GM19043 (cell line): ENCODE data around the gene ELOVL3.

Experiments used
- ATAC-seq: cut with Tn5 transposase; IDR thresholded peaks from one replicate; pipeline ENCODE4 v1.9.1; 2021; ENCODE audit warnings: low read depth; ENCODE audit not compliant: unreplicated experiment

Gene ELOVL3

DNA sequence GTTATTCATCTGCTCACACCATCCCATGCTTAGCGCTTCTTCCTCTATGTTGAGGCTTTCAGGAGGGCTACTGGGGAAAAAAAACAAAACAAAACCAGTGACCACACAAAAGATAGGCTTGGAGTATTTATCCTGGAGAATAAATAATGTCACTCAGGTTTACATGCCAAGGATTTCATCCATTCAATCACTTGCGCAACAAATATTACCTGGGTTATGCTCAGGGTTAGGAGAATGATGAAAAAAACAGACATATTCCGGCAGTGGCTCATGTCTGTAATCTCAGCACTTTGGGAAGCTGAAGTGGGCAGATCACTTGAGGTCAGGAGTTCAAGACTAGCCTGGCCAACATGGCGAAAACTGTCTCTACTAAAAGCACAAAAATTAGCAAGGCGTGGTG, 3.3 kb upstream of the ELOVL3 start:
- no peak for ATAC-seq

DNA sequence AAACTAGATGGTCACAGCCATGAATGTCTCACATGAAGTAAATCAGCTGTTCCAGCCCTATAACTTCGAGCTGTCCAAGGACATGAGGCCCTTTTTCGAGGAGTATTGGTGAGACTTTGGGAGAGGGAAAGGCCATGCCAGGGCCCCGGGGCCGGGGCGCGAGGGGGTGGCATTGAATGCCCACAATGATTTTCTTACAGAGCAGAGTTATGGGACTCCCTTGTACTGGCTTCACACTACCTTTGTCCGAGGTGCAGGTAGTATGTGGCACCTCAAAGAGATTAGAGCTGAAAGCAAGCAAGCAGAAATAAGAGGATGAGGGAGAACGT, 407 bp downstream of the ELOVL3 start:
- no peak for ATAC-seq

DNA sequence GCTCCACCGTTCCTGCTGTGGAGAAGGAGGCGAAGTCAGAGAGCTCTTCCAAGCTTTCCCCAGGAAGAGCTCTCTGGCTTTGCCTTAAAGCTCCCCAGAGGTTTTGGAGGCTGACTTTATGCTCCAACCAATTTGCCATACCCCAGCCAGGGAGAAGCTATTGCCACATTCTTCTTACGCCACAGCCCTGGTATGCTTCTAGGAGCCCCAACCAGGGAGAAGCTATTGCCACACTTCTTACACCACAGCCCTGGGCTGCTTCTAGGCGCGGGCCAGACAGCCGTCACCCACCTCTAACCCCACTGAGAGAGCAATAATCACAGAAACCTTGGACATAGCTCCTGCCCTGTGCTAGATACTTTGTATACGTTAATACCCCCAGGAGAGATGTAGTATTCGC, 951 bp downstream of the ELOVL3 start:
- no peak for ATAC-seq

DNA sequence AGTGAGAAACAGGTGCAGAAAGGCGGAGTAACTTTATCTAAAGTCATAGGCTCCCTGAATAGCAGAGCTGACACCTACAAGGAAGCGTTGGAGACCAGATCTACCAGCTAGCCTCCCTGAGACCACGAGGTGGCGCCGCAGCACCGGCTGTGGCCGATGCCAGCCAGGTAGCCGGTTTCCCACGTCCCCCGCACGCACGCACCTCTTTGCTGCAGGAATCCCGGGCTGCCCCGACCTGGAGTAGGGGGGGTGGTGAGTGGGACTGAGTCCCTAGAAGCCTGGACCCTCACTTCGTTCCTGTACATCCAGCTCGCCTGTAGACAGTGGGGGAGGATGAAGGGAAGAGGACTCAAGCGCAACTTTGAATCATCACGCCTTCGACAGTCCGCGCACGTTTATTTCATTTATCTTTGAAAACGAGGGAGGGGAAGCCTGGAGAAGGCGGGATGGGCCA, 3.7 kb downstream of the ELOVL3 start:
- ATAC-seq = no peak

DNA sequence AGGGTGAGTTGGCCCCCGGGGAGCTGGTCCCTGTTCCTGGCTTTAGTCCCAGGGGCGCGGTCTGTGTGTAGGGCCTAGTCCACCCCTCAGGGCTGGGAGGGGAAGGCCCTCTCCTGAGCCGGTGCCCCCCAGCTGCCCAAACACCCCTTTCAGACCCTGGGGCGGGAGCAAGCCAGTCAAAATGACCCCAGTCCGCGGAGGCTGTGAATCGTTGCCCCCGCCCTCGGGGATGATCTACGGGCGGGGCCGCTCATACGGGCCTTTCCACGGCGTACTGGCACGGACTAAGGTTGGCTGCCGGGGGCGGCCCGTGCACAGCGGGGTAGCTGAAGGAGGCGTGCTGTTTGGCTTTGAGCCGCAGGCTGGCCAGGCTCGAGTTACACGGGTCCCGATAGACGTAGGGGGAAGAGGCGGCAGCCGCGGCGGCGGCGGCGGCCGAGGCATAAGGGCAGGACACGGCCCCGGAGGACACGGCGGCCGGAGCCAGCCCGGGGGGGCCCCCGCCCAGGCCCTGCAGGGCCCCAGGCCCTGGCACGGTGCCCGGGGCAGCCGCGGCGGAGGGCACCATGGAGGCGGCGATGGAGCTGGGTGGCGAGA, 4.3 kb downstream of the ELOVL3 start:
- ATAC-seq = no peak

DNA sequence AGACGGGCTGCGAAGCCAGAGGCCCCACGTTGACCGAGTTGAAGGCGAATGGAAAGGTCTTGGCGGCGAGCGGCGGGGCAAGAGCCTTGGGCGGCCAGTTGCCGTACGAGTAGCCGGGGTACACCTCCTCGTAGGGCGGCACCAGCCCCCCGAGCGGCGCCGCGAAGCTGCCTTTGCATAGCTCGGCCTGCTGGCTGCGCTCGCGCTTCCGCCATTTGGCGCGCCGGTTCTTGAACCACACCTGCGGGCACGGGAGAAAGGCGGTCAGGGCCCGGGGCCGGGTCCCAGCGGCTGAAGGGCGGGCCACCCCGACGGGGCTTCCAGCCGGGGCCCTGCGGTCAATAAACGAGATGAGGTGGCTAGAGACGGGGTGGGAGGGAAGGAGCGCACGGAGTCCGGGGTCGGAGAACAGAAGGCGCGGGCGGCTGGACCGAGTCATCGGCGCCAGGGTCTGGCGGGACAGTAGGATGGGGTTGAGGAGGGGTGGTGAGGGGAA, 4.8 kb downstream of the ELOVL3 start:
- no peak for ATAC-seq

DNA sequence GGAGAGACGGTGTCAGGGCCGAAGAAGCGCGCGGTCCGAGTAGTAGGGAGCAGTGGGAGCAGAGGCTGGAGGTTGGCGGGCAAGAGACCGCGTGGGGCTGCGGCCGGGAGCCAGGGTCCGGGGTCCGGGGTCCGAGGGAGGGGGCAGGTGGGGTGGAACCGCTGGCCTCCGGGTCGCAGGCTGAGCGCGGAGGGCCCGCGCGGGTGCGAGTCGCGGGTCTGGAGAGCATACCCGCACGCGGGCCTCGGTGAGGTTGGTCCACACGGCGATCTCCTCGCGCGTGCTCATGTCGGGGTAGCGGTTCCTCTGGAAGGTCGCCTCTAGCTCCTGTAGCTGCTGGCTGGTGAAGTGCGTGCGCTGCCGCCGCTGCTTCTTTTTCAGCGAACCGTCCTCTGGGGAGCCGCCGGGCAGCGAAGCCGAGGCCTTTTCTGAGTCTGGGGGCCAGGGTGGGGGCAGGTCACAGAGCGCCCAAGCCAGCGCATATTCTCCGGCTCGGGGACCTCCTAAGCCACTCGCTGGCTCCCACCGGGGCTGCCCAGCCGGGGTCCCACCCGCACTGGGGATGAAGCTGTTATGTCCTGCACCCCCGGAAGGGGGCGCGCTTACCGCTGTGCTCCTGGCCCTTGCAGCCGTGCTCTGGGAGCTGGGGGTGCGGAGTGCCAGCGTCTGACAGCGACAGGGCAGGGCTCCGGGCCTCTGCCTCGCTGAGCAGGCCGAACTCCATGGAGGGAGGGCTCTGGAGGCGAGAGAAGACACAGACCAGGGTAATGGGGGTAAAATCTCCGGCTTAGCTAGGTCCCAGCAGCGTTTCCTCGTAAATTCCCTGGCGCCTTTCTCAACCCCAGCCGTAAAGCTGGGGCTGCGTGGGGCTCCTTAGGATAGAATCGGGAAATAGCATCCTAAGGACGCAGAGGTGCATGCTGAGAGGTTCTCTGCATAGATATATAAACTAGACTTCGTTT, 5.5 kb downstream of the ELOVL3 start:
- ATAC-seq = no peak

DNA sequence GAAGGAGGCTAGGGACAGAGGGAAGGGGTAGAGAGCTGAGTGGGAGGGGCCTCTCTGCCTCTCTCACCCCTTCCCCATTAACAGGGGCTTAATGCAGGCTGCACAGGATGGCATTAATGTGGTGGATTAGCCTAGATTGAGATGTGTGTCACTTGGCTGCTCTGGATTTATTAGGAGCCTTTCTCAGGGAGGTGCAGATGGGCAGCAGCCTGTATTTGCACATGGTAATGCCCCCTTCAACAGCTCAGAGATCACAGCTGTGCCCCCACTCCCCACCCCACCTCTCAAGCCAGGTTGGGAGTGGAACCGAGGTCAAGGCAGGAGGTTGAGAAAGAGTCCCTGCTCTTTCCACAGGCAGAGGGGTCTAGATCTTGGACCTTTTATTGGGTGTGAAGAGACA, 7.9 kb downstream of the ELOVL3 start:
- ATAC-seq = no peak

DNA sequence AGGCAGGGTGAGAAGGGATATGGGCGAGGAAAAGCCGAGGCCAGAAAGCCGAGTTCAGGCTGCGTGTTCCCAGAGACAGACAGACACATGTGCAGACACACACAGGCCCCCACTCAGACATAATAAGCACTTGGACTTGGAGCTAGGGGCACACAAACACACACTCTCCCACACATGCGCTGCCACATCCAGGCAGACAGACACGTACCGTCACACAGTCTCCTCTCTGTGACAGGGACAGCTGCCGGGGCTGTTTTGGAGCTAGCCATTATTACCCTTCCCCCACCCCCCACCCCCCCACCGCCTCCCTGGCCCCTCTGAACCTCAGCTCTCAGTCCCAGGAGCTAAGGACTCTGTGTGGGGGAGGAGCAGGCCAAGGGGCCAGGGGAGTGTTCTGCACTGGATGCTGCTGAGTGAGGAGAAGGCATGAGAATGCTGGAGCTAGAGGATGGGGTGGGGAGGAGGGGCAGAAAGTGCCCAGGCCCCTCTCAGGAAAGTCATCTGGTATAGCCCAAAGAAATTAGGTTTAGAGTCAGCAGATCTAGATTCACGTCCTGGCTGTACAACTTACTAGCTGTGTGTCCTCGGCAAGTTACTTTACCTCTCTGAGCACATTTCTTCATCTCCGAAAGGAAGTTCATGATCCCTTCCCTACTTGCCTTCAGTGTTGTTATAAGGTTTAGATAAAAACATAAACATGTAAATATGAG, 8.9 kb downstream of the ELOVL3 start:
- no peak for ATAC-seq

DNA sequence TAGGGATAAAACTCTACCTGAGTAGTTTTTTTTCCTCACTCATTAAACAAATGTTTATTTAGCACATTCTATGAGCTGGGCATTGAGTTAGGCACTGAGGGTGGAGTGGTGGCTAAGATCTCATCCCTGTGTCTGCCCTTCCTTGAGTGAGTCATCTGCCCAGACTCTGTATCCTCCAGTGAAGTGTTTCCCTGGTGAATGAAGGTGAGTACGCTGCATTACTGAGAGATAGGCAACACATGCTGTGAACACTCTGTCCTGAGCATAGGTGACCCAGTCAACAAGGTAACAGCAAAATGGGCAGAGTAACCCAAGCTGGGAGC, 9.5 kb downstream of the ELOVL3 start:
- no peak for ATAC-seq

DNA sequence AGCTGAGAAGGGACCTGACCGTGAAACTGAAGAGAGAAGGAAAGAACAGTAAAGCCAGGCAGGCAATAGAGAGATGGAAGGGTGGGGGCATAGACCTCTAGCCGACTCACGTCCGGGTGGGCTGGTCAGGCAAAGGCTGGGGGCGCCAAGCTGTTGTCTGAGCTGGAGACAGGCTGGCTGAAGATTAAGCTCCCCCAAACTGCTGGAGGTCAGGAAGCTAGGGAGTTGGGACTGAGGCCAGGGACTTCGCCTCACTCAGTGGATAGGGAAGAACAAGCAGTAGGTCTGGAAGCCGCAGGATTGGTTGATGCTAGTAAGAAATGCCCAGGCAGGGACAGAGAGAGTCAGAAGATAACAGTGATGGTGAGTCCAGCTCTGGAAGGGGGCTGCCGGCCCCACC, 9.9 kb downstream of the ELOVL3 start:
- no peak for ATAC-seq

DNA sequence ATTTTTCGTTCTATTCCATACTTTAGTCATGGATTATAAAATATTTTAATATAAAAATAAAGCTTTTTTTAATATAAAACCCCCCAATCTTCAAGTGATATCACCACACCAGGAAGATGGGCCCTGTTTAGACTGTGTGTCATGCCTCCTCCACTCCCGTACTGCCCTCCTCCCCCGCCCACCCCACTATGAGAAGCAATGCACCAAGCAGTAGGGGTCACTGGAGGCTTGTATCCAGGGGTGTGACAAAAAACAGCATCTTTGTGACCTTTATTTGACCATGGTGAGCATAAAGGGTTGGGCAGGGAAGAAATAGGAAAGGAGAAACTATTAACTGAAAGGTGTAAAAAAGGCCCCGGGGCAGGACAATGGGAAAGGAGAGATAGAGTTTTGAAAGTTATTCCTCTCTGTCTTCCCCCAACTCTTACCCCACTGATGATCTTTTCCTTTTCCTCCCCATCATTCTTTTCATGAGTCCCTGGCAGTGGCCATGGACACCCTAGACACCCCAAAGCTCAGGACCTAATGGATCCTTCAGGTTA, 11.7 kb downstream of the ELOVL3 start:
- ATAC-seq = no peak

DNA sequence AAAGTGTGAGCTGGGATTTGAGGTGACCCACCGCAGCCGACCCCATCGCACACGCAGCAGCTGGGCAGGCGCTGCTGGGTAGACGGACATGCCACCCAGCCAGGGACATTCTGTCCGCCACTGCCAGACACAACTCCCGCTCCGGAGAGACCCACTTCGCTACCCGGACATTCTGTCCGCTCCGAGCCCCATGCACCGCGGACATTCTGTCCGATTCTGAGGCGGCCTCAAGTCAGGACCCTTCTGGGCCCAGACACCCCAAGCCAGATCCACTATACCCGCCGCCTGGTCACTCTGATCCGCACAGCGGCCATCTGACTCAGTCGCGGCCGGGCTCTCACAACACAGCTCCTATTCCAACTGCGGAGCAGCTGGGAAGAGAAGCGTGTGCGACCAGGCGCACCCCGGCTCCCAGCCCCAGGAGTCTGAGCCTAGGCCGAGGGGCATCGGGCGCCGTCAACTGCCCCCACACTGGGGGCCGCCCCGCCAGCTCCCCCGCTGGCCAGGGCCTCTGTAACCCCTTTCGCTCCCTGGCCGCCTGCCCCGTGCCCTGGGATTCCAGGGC, 14.4 kb downstream of the ELOVL3 start:
- ATAC-seq = no peak

DNA sequence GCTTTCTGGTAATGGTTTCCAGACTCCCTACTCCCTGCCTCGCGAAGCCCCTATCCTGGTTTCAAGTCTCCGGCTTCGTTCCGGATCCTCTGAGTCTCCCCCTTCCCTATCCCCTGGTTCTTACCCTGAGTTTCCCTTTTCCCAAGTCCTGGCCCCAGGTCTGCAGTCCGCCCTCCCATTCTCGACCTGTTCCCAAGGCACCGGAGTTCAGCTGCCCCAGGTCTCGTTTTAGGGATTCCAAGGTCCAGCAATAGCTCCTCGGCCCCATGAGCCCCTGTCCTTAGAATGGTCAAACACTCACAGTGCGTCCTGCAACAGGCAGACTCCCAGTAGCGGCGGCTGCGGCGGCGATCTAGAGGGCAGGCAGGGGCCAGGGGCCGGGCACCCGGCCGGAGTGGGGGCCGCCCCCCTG, 14.9 kb downstream of the ELOVL3 start:
- no peak for ATAC-seq

DNA sequence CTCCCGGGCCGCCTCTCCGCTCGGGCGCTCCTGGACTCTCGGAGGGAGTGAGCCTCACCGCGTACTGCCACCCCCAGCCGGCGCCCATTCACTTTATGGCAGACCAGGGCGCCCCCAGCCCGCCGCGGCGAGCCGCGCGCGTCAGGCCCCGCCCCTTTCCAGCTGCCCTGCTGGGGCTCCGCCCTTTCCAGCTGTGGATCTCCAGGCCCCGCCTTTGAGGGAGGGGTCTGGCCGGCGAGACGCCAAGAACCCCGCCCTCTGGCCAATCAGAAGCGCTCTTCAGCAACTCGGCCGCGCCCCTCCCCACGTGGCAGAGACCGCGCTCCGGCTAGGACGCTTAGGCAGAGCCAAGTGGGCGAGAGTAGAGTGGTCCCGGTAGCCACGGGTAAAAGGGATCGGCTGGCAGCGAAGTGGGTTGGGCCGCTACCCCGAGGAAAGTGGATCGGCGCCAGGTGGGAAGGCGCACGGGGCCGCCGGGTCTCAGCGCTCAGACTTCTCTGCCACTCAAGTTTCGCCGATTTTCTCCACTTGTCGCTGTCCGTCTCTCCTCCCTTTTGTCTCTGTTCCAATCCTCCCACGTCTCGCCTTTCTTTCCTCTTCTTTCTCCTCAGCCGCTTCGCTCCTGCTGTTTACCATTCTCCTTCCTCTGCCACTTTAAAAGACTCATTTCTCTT, 15.5 kb downstream of the ELOVL3 start, which contains the start of gene PITX3:
TSS of gene PITX3 (minus strand) at position 69 of the 674 bp plus-strand sequence. CDS start 9,432 bp downstream, outside the sequence.
- ATAC-seq = peak; percentile 42

DNA sequence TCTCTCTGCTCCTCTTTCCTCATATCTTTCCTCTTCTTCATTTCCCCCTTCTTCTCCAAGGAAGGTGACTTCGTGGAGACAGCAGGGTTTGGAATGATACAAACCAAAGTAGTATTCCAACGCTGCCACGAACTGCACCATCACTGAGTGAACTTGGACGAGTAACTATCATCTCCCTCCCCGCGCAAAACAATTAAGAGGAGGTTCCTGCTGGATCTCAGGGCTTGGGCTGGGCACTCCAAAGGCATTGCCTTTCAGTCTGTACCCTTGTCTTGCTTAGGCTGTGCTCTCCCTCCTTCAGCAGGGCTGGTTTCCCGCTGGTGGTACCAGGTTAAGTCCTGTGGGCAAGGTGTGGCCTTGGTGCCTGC, 16.0 kb downstream of the ELOVL3 start:
- ATAC-seq = no peak

DNA sequence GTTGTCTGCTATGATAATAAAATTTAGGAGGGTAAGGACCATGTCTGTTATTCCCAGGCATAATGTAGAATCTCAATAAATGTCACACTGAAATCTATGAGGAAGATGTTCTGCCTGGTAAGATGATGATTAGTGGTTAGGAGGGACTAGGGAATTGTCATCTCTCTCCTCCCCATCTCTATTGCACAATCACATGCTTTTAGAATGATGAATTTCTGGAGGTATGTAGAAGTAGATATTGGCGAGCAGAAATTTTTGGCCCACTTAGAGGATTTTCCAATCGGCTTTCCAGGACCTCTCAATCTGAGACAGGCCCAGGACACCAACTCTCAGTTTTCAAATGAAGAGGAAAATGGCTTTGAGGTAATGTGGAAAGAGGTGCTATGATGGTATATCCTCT, 17.2 kb downstream of the ELOVL3 start:
- ATAC-seq = no peak

DNA sequence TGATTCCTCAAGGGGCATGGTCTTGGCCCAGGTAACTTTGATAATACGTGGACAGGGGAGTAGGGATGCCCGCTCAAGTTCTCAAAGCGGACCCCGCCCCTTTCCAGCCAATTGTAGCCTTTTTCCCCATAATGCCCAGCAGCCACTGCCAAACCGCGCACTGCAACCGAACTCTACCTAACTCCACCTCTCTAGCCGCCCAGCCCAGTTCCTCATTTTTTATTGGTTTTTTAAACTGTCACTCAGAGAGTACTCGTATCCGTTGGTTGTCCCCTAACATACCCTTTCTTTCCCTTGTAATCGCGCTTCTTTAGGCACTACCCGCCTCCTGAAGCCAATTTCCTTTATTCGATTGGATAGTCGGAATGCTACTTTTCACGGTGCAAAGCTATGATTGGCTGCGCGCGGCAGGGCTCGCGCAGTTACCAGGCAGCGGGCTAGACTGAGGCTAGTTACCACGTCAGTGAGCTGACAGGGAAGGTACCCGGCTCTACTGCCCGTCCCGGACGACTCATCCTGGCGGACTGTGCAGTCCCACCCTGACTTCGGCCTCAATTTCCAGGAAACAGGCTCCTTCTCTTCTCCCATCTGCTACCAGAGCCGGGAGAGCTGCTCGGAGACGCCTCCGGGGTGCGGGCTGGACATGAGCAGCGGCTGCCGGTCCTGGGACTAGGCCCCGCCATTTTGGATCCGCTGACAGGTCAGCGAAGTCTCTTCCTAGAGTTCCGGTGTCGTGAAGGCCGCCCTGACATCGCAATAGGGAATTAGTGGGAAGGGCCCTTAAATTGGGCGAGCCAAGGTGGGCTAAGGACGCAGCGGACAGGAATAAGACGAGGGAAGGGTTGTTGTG, 19.2 kb downstream of the ELOVL3 start, which contains the start of gene GBF1:
TSS of gene GBF1 (plus strand) at position 451 of the 850 bp plus-strand sequence. CDS start 13,407 bp downstream, outside the sequence.
- ATAC-seq = peak; percentile 89

DNA sequence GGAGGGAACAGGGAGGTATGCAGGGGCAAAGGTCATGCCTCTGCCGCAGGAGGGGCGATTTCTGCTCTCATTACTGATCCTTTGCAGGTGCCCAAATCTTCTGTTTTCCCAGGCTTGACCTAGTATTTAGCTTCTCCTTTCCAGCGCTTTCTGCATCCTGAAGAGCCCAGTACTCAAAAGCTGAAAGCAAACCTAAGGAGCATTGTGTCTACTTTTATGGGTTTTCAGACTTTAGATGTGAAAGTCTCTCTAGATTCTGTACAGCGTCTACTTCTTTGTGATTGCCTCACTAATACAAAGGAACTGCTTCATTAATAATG, 19.8 kb downstream of the ELOVL3 start:
- no peak for ATAC-seq
